Measurements from ENCODE around the gene CNTN4.

DNA sequence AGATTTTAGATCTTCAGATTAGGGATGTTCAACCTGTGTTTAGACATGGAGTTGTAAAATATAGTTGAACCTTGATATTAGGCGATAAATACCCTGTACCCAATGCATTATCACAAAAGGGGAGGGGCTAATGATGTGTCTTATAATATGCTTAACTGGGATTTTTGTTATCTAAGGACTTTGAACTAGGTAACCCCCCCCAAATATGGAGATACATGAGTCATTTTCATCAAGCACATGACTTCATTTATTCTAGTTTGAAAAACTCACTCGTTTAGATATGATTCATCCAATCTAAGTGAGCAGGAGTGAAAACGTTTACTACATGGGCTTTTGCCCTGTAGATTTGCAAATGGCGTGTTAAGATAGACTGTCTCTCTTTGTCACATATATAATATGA is 799.2 kb downstream of the CNTN4 start:
- TF ChIP-seq FOXK2 (IDR thresholded peaks at IDR 0.05) (no peak), LEF1 (IDR thresholded peaks at IDR 0.05; ENCODE audit: borderline replicate concordance) (no peak), HDGF (IDR thresholded peaks at IDR 0.05; ENCODE audit: borderline replicate concordance) (no peak), BHLHE40 (IDR thresholded peaks at IDR 0.05; ENCODE audit: borderline replicate concordance) (no peak), FOXM1 (IDR thresholded peaks at IDR 0.05; ENCODE audit: borderline replicate concordance) (no peak), SUZ12 (IDR thresholded peaks at IDR 0.05) (no peak), TARDBP (IDR thresholded peaks at IDR 0.05) (no peak), FOXA1 (IDR thresholded peaks at IDR 0.05) (no peak), SP1 (IDR thresholded peaks at IDR 0.05) (no peak), ZNF384 (IDR thresholded peaks at IDR 0.05) (no peak), ELF4 (IDR thresholded peaks at IDR 0.05) (no peak)

Data from HEK293T (cell line).